AG08395 (cell line): ENCODE measurements around the gene NAPA.
"Not testable (repeated sequence)": the region's sequence is repeated elsewhere in the genome, so short reads cannot be mapped to it uniquely, and the experiment has no call there.

ENCODE experiments used
- DNase-seq: peaks from one replicate; pipeline ENCODE4 v3.0.0; 2012; ENCODE audit warnings: mixed read lengths, low spot score

Gene NAPA

GRCh38 chr19:47486220-47486619 lies 28.6 kb downstream of the NAPA start:
- DNase-seq = not testable (repeated sequence)

DNA sequence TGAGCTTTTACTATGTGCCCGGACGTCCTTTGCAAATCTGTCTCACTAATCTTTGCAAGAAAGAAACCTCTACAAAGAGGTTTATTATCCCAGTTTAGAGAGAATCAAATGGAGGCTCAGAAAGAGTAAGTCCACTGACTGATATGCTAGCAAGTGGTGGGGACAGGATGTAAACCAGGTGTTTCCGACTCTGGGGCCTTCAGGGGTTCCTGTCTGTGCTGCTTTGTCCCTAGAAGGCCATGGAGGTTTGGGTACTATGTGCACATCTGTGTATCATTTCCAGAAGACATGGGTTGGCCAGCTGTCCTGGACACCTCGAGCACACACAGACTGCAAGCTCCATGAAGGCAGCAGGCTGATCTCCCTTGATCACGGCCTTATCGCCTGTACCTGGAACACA lies 29.7 kb downstream of the NAPA start:
- DNase-seq = no peak

- peak; percentile 96 for DNase-seq
These were observed 30.8 kb downstream of the NAPA start, which contains the start of gene KPTN for GRCh38 chr19:47483800-47484690. Gene KPTN (minus strand): TSS chr19:47484219. CDS start chr19:47484160, 59 bp downstream.

GRCh38 chr19:47483200-47483599 lies 31.7 kb downstream of the NAPA start:
- no peak for DNase-seq

GRCh38 chr19:47481460-47482052 lies 33.3 kb downstream of the NAPA start:
- no peak for DNase-seq

- no peak for DNase-seq
These were observed 34.2 kb downstream of the NAPA start for GRCh38 chr19:47480658-47481057.

- DNase-seq = peak; percentile 13
These were observed 35.0 kb downstream of the NAPA start for GRCh38 chr19:47479701-47480503.

DNA sequence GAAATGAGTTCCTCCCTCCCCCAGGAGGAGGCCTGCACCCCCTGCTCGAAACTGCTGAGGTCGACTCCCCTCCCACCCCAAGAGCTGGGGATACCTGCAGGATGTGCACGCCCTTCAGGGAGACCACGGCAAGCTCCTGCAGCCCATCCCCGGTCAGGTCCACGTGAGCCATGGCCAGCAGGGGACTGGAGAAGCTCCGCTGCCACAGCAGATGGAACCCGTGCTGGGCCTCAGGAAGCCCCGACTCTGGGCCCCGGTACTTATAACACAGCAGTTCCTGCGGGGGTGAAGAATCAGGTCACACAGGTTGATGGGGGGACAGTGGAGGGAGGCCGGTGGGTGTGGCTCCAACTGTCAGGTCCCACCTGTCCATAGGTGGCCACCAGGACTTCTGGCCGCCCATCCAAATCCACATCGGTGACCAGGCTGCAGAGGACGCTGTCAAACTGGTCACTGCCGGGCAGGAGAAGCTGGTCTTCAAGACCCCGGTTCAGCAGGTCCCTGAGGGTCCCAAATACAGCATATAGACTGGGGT lies 38.4 kb downstream of the NAPA start:
- no peak for DNase-seq

DNA sequence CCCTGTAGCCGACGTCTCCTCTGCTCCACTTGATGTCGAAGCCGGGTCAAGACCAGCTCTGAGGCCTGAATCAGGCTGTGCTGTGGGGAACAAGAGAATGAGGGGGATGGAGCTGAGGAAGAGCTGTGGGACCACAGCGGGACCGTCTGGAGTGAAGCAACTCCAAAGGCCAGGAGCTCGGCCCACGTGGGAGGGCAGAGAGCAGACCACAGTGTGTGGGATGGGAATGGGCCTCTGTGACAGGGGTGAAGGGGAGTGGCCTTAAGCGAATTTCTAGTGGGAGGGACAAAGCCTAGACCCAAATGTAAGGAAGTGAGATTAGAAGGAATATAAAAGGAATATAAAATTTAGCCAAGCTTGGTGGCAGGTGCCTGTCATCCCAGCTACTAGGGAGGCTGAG lies 39.4 kb downstream of the NAPA start:
- DNase-seq = no peak

DNA sequence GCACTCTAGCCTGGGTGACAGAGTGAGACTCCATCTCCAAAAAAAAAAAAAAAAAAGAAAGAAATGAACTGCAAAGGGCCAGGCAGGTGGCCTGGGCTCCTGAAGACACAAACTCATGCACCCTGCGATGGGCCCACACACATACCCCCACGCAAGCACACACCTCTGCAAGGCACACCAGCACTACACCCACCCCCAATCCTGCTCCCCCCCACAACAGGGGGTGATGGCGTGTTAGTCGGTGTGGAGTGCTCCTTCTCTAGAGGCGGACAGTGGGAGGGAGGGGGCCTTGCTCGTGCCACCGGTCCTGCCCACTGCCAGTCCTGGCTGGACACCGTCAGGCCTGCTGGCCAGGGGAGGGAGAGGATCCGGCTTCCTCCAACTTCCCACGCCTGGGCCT lies 41.5 kb downstream of the NAPA start:
- no peak for DNase-seq

GRCh38 chr19:47471733-47472457 lies 43.0 kb downstream of the NAPA start, which contains the start of gene SLC8A2:
Gene SLC8A2 (minus strand): TSS chr19:47471893. CDS start chr19:47466403, 5,490 bp downstream.
- peak; percentile 75 for DNase-seq

- no peak for DNase-seq
These were observed 43.5 kb downstream of the NAPA start for GRCh38 chr19:47471381-47471732.

DNA sequence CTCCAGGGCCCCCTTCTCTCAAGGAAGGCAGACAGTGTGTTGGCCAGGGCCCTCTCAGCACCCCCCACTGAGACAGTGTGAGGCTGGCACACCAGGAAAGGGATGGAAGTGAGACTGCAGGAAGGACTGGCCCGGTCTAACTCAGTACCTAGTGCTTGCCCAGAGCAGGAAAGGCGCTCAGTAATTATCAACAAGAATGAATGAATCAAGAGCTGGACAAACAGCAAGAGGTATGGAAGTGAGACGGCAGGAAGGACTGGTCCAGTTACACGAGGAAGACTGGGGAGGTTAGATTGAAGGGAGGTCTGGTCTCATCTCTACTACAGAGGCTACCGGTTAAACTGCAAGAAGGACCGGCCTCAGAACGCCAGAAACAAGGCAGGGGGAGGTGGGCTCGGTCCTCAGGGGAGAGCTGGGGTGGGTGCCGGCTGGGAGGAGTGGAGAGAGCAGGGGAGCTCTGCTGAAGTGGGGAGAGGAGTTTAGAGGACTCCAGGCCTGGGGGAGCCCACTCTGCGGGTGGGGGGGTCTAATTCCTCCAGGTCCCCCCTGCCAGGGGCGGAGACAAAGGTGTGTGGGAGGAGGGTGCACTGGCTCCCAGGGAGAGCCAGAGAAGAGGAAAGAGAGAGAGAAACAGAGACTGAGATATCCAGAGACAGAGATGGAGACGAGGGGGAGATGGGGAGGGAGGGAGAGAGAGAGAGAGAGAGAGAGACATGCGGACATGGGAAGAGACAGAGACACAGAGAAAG lies 44.2 kb downstream of the NAPA start:
- DNase-seq = no peak

GRCh38 chr19:47469719-47470118 lies 45.1 kb downstream of the NAPA start:
- DNase-seq = no peak

- DNase-seq = no peak
These were observed 45.5 kb downstream of the NAPA start for GRCh38 chr19:47469363-47469700.

DNA sequence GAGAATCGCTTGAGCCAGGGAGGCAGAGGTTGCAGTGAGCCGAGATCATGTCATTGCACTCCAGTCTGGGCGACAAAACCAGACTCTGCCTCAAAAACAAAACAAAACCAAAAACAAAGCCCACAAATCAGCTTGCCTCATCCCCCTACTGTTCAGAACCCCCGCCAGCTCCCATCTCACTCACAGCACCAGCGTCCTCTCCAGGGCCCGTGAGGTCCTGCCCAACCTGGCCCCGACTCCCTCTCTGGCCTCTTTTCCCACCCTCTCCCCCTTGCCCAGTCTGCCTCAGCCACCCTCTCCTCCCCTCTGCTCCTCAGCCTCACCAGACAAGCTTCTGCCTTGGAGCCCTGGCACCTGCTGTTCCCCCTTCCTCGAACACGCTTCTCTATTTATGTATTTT lies 46.9 kb downstream of the NAPA start:
- no peak for DNase-seq

GRCh38 chr19:47465957-47466356 lies 48.9 kb downstream of the NAPA start:
- DNase-seq = no peak

- DNase-seq = no peak
These were observed 50.0 kb downstream of the NAPA start for GRCh38 chr19:47464675-47465419.

DNA sequence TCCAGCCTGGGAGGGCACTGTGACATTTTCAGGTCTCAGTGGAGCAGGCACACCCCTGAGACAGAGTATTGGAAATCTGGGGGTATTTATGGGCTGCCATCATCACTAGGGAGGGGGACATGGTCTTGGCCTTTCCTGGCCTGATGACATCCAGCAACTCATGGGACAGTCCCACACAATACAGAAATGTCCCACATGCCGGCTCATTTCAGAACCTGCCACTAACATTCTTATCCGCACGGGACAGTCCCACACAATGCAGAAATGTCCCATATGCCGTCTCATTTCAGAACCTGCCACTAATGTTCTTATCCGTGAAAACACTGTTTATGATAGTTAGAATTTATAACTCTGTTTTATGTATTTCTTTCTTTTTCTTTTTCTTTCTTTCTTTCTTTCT lies 53.0 kb downstream of the NAPA start:
- DNase-seq = no peak

DNA sequence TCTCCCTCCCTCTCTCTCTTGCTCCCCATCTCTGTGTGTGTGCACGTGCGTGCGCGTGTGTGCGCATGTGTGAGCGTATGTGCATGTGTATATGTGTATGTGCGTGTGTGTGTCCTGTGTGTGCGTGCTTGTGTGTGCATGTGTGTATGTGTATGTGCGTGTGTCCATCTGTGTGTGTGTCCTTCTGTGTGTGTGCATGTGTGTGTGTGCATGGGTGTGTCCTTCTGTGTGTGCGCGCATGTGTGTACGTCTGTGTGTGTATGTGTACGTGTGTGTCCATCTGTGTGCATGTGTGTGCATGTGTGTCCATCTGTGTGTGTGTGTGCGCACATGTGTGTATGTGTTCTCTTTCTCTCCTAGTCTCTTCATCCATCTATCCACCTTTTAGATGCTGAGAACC lies 55.4 kb downstream of the NAPA start:
- DNase-seq = no peak
